DMS53 (cell line): Measurements from ENCODE around the gene SDR9C7.
"Not testable (repeated sequence)": the region's sequence is repeated elsewhere in the genome, so short reads cannot be mapped to it uniquely, and the experiment has no call there.

Experiments
- DNase-seq: peaks from one replicate; lab custom pipeline; 2025; lab: John Stamatoyannopoulos, UW

Gene SDR9C7

DNA sequence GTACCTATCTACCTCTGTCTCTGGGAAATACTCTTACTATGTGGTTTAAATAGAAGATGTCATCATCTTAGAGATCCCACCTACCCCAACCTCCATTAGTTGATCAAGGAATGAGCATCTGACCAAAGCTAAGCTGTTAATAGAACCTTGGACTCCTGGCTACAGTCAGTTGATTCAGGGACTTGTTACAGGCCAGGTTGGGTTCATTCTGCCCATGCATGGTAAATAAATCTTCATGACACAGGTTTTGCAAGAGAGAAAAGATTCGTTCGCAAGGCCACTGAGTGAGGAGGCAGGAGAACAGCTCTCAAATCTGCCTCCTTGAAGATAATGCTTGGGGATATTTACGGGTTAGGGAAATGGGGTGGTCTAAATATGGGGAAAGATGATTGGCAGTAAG, 19.5 kb downstream of the SDR9C7 start:
- DNase-seq = no peak

- no peak for DNase-seq
Observed at GRCh38 chr12:56914256-56914655, 20.0 kb downstream of the SDR9C7 start.

GRCh38 chr12:56909403-56909802, 24.8 kb downstream of the SDR9C7 start:
- DNase-seq = not testable (repeated sequence)

DNA sequence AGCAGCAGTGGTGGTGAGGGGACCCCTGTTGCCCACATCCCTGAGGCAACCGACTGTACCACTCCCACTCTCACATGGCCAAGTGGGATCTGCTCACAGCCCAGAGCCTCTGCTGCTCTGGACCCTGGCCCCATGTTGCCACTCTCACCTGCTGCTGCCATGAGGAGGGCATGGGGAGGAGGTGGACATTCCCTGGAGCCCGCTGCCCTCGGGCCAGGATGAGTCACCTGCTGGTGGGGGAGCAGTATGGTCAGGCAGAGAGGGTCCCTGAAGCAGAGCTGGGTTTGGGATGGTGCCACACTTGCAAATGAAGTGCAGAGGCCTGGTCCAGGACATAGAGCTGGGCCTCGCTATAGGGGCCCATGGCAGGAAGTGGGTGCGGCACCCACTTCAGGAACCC, 26.1 kb downstream of the SDR9C7 start:
- DNase-seq = no peak

GRCh38 chr12:56905852-56906251, 28.4 kb downstream of the SDR9C7 start:
- no peak for DNase-seq

DNA sequence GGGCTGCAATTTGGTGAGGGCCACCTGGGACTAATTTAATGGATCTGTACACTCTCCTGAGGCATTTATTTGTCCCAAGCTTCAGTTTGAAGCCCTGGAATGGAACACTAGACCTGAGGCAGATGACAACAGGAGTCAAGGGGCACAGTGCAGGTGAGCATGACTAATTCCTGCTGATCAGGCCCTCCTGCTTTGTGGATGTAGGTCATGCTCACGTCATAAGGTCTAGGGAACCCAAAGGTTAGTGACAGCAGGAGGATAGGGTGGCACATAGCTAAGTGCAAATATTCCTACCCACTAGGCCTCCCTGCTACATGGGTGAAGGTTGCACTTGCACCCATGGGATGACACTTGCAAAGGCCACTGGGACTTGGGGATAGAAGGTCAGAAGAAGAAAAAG, 30.8 kb downstream of the SDR9C7 start:
- peak; percentile 26 for DNase-seq

DNA sequence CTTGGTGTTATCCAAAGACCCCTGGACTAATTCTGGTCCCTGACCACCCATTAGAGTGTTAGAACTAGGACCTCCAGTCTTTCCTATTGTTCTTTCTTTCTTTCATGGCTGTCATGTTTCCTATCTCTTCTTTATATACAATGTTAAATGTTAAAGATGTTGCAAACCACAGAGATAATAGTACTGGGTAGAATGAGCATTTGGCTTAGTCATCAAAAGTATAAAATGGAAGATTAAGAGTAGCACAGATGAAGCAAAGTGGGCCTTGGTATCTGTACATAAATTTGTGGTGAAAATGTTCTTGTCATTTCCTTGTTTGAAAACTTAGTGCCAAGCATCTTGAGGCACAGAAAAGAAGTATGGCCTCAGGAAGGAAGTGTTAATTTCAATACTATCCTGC, 32.9 kb downstream of the SDR9C7 start:
- DNase-seq = not testable (repeated sequence)

GRCh38 chr12:56900583-56900982, 33.6 kb downstream of the SDR9C7 start:
- DNase-seq = peak; percentile 34

- no peak for DNase-seq
Observed at GRCh38 chr12:56898938-56899337, 35.3 kb downstream of the SDR9C7 start.

GRCh38 chr12:56897844-56898361, 36.3 kb downstream of the SDR9C7 start:
- DNase-seq = no peak

GRCh38 chr12:56896082-56896481, 38.1 kb downstream of the SDR9C7 start:
- no peak for DNase-seq

- no peak for DNase-seq
Observed at GRCh38 chr12:56894698-56895368, 39.4 kb downstream of the SDR9C7 start.

GRCh38 chr12:56891885-56892284, 42.3 kb downstream of the SDR9C7 start:
- DNase-seq = not testable (repeated sequence)

- no peak for DNase-seq
Observed at GRCh38 chr12:56886319-56886718, 47.9 kb downstream of the SDR9C7 start.

- no peak for DNase-seq
Observed at GRCh38 chr12:56885316-56885715, 48.9 kb downstream of the SDR9C7 start.

GRCh38 chr12:56884421-56884820, 49.8 kb downstream of the SDR9C7 start:
- DNase-seq = no peak

DNA sequence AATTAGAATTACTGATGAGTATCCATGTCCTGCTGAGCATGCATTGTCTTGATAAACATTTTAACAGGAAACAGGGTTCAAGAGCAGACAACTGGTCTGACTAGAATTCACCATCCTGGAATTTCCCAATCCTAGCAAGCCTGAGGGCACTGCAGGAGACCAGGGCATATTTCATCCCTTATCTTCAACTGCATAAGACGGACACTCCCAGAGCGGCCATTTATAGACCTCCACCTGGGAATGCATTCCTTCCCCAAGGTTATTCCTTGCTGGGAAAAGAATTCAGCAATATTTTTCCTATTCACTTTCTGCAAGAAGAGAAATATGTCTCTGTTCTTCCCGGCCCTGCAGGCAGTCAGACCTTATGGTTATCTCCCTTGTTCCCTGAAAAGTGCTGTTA, 51.8 kb downstream of the SDR9C7 start:
- DNase-seq = peak; percentile 12

DNA sequence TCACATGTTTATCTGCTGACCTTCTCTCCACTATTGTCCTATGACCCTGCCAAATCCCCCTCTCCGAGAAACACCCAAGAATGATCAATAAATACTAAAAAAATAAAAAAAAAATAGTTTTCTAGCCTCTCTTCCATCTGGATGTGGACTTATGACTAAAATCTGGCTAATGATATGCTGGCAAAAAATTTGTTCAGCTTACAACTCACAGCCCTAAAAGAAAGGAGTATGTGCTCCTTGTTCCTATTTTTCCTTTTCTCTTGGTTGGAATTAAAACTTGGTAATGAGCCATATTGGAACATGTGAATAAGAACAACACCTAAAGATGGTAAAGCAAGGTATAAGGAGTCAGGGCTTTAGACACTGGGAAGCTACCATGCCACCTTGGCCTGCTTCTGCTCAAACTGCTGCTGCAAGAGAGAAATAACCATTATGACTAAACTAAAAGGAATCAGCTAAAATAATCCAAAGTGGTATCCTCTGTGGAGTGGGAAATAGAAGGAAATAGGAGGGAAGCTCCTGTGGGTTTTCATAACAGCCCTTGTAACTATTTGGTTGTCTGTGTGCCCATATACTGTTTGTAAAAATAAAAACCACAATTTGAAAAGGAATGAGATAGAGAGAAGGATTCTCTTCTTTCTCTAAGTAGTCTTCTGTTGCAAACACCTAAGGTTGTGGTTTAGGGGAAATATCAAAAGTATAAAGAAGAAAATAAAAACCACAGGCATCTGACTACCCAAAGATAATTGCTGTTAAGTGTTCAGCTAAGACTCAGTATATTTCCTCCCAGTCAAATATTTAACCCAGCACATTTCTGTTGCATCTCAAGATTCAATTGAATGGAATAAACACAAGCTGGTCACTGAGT, 53.8 kb downstream of the SDR9C7 start:
- DNase-seq = no peak

GRCh38 chr12:56879240-56880124, 54.7 kb downstream of the SDR9C7 start:
- not testable (repeated sequence) for DNase-seq

DNA sequence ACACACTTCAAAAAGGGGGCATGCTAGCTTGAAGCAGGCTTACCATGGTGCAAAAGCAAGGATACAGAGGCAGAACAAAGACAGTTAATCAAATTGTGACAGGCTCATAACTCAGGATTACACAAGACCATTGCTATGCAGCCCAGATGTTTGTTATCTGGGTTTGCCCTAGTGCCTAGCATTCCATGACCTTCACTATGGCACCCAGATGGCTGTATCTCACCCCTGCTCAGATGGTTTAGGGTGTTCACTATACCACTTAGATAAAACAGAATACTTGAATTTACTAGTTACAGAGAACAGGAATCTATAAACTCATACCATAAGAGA, 56.2 kb downstream of the SDR9C7 start:
- no peak for DNase-seq

- no peak for DNase-seq
Observed at GRCh38 chr12:56877195-56878009, 56.8 kb downstream of the SDR9C7 start.
